Activated naive CD8-positive, alpha-beta T cell treated with anti-CD3 and anti-CD28 coated beads, Interleukin-2, amount 10 ng/mL, durations not matched to agents 7 days and 5 days (primary cell): ENCODE data around the gene TBC1D5. TPM values are rescaled to one million over a fixed set of nuclear protein-coding genes. Genes with fewer than 3 reads are reported as not detected.
"Not testable (repeated sequence)": the region's sequence is repeated elsewhere in the genome, so short reads cannot be mapped to it uniquely, and the experiment has no call there.

Experiments
- ATAC-seq: fragments of 150-1000 bp; cut with Tn5 transposase; one replicate; pipeline ENCODE4 v1.10.0; 2021; ENCODE audit warnings: low read depth, moderate library complexity
- POLR2A ChIA-PET: fragments of 350-600 bp; sonication (Branson Sonifier 250); formaldehyde crosslinking; loops from one replicate; lab custom pipeline; 2021; ENCODE audit warnings: antibody characterized with exemption; lab: Charles Lee
- DNase-seq: peaks from one replicate; pipeline ENCODE4 v3.0.0; 2021
- H3K27ac Mint-ChIP-seq: one replicate; pipeline ENCODE4 v1.8.0; 2022; ENCODE audit warnings: mild to moderate bottlenecking, mixed read lengths
- H3K27me3 Mint-ChIP-seq: one replicate; pipeline ENCODE4 v1.8.0; 2022; ENCODE audit warnings: mild to moderate bottlenecking, moderate library complexity, mixed read lengths
- H3K36me3 Mint-ChIP-seq: one replicate; pipeline ENCODE4 v1.8.0; 2021; ENCODE audit warnings: mild to moderate bottlenecking, mixed read lengths
- H3K4me1 Mint-ChIP-seq: one replicate; pipeline ENCODE4 v1.8.0; 2021; ENCODE audit warnings: mixed read lengths
- H3K4me3 Mint-ChIP-seq: one replicate; pipeline ENCODE4 v1.8.0; 2022; ENCODE audit warnings: mild to moderate bottlenecking, moderate library complexity, mixed read lengths
- H3K9me3 Mint-ChIP-seq: one replicate; pipeline ENCODE4 v1.8.0; 2021; ENCODE audit warnings: mixed read lengths
- total RNA-seq, 2 experiments: library from RNA; stranded (reverse); gene quantifications; one replicate each; pipeline ENCODE4 v1.2.3, GENCODE V29; 2021

Gene TBC1D5
- total RNA-seq, 2 experiments from 2014 or later, result 57.3 to 60.9 TPM

DNA sequence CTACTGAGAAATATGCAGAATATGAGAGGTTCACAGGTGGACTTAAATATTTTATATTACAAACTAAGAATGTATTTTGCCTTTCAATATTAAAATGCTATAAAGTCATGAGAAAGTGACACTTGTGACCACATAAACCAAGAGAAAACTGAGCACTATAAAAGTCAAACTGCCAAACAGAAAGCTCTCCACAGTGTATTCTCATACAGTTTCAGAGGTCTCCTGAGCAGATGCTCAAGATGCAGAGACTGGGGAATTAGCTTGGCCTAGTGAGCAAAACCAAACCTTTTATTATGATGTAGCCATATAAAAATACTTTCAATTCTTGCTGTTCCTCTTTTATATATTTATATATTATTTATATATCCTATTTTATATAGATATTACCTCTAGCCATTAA lies 227.8 kb downstream of the TBC1D5 start:
- Mint-ChIP-seq H3K27me3 (no peaks in the 10 kb centered on the region), H3K4me3 (no peak overlapping the region), H3K9me3 (no peaks in the 10 kb centered on the region), H3K27ac (no peak overlapping the region), H3K4me1 (peaks cover 3% of the 10 kb centered on the region), H3K36me3 (no peaks in the 10 kb centered on the region)
- no peak for ATAC-seq
- no peak for DNase-seq
- POLR2A ChIA-PET, result no interaction called here

DNA sequence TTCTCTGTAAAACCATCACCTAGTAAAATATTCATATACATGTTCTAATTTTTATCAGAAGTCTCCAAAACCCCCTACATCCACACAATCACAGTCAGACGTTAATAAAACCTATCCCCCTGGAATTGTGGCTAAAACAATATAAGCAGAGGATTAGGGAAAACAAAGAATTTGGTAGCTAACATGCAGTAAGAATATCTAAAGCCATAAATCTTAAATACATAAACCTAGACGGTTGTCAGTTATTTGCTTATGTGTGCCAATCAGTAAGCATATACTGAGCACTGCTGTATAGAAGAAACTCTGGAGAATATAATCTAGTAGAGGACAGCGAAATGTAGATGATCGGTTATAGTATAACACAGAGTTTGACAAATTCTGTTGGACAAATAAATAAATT lies 232.2 kb downstream of the TBC1D5 start:
- POLR2A ChIA-PET, result no interaction called here
- Mint-ChIP-seq H3K9me3 (no peaks in the 10 kb centered on the region), H3K27me3 (no peaks in the 10 kb centered on the region), H3K4me1 (peaks cover 3% of the 10 kb centered on the region), H3K36me3 (no peaks in the 10 kb centered on the region), H3K27ac (no peak overlapping the region), H3K4me3 (no peak overlapping the region)
- no peak for ATAC-seq
- no peak for DNase-seq

DNA sequence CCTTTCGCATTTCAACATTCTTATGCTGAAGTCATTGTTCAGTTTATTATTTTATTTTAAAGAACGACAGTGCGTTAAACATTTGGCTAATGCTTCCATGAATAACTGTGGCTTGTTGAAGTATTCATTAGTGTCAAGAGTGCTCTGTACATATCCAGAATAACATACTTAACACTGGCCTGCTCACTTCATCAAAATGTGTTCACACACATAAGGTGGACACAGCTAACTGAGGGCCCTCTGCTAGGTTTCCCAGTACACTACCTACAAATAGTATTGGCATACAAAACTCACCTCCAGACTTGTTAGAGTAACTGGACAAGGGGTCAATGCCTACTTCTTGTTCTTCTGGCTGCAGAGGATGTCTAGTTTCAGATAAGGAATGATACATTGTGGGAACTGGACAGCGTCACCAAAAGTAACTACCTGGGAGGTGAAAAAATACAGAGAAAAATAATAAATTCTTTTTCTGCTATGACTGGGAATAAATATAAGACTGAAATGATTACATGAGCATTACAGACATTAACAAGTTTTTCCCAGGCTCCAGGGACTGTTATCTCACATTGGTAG lies 234.2 kb downstream of the TBC1D5 start:
- Mint-ChIP-seq H3K36me3 (peaks cover 2% of the 10 kb centered on the region), H3K9me3 (no peaks in the 10 kb centered on the region), H3K4me1 (no peaks in the 10 kb centered on the region), H3K4me3 (no peak overlapping the region), H3K27ac (no peak overlapping the region), H3K27me3 (no peaks in the 10 kb centered on the region)
- POLR2A ChIA-PET, result no interaction called here
- no peak for DNase-seq
- ATAC-seq, result no peak

DNA sequence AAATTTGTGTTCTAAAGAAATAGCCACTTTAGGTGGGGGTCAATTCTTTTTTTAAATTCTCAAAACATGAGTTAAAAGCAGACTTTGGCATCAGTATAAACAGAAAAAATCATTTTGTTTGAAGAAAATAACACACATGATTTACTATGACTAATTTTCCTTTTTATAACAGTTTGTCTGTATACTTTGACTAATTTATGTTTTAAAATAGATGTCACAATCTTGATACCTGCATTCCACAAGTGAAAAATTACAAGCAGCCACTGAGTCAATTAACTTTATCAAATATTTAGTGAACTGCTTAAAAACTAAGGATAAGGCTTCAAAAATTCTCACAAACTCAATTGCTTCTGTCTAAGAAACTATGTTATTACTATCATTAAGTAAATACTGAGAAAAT lies 235.0 kb downstream of the TBC1D5 start:
- Mint-ChIP-seq H3K27me3 (no peaks in the 10 kb centered on the region), H3K36me3 (peaks cover 2% of the 10 kb centered on the region), H3K27ac (no peak overlapping the region), H3K9me3 (no peaks in the 10 kb centered on the region), H3K4me1 (no peaks in the 10 kb centered on the region), H3K4me3 (no peak overlapping the region)
- ATAC-seq (no peak), DNase-seq (no peak)
- POLR2A ChIA-PET, result no interaction called here

DNA sequence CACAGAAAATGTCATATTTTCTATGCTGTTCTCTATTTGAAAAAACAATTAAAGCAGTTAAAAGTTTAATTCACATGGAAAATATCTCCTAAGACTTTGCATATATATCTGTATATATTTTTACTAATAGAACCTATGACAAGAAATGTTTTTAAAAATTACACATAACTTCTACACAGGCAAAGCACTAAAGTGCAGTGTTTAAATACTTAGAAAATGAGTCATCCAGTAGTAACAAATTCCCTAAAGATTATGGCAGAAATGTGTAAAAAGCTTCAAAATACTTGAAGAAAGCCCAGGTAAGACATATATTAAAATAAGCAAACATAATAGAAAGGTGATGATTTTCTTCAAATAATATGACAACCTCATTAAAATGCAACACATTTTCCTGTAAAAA lies 236.6 kb downstream of the TBC1D5 start:
- ATAC-seq (no peak), DNase-seq (no peak)
- no peaks in the 10 kb centered on the region for H3K9me3 Mint-ChIP-seq
- no peaks in the 10 kb centered on the region for H3K4me1 Mint-ChIP-seq
- H3K27me3 Mint-ChIP-seq, result no peaks in the 10 kb centered on the region
- H3K36me3 Mint-ChIP-seq, result peaks cover 2% of the 10 kb centered on the region
- POLR2A ChIA-PET, result no interaction called here
- no peak overlapping the region for H3K27ac Mint-ChIP-seq
- no peak overlapping the region for H3K4me3 Mint-ChIP-seq

DNA sequence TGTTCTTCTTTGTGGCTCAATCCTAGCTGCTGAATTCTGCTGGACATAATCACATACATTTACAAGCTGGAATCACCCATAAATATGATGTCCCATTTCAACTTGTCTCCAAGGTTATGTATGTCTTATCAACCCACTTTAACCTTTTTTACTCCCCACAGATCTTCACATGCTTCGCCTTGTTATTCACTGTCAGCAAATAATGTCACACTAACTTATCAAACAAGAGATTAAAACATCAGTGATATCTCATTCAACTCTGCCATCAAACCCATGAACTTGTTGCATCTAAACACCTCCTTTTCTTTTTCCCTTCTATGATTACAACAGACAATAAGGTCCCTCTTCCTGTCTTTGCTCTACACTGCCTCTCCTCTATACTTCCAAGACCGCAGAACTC lies 240.7 kb downstream of the TBC1D5 start:
- no peak overlapping the region for H3K27ac Mint-ChIP-seq
- H3K4me1 Mint-ChIP-seq, result no peaks in the 10 kb centered on the region
- H3K27me3 Mint-ChIP-seq, result no peaks in the 10 kb centered on the region
- no peak overlapping the region for H3K4me3 Mint-ChIP-seq
- DNase-seq (no peak), ATAC-seq (no peak)
- no peaks in the 10 kb centered on the region for H3K9me3 Mint-ChIP-seq
- POLR2A ChIA-PET, result no interaction called here
- peaks cover 7% of the 10 kb centered on the region for H3K36me3 Mint-ChIP-seq

DNA sequence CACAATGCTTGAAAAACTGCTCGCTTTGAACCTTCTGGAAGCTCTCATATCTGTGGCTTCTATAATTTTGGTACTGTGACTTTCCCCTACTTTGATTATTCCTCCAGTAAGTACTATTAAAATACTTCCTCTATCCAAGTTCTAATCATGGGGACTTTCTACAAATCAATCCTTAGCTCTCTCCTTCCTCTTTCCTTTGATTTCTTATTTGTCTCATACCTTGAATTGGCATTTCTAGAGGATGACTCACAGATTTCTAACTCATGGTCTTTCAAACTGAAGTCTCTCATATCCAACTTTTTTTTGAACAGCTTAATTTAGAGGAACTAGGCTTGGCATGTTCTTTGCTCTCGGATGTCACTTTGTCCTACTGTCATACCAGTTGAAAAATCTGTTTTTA lies 241.8 kb downstream of the TBC1D5 start:
- Mint-ChIP-seq H3K27ac (no peak overlapping the region), H3K9me3 (no peaks in the 10 kb centered on the region), H3K4me3 (no peak overlapping the region), H3K36me3 (peaks cover 8% of the 10 kb centered on the region), H3K4me1 (no peaks in the 10 kb centered on the region), H3K27me3 (no peaks in the 10 kb centered on the region)
- POLR2A ChIA-PET, result no interaction called here
- ATAC-seq (no peak), DNase-seq (no peak)

DNA sequence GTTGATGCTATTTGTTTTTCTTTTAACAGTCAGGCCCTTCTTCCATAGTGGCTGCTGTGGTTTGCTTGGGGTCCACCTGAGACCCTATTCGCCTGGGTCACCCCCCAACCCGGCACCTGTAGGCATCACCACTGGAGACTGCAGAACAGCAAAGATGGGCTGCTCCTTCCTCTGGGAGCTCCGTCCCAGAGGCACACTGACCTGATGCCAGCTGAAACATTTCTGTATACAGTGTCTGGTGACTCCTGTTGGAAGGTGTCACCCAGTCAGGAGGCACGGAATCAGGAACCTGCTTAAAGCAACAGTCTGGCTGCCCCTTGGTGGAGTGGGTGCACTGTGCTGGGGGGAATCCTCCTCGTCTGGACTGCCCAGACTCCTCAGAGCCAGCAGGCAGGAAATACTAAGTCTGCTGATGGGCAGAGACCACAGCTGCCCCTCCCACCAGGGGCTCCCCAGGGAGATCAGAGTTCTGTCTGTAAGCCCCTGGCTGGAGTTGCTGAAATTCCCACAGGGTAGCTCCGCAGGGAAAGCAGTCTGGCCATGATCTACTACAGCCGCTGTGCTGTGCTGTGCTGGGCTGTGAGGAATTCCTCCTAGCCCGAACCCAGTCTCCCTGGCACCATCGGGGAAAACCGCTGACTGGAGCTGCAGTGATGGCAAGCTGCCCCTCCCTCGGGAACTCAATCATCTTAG lies 248.2 kb downstream of the TBC1D5 start:
- no peak for ATAC-seq
- POLR2A ChIA-PET, result no interaction called here

DNA sequence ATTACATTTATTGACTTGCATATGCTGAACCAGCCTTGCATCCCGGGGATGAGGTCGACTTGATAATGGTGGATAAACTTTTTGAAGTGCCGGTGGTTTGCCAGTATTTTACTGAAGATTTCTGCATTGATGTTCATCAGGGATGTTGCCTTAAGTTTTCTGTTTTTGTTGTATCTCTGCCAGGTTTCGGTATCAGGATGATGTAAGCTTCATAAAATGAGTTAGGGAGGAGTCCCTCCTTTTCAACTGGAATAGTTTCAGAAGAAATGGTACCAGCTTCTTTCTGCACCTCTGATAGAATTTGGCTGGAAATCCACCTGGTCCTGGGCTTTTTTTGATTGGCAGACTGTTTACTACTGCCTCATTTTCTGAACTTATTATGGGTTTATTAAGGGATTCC lies 250.8 kb downstream of the TBC1D5 start:
- POLR2A ChIA-PET, result no interaction called here
- peaks cover 22% of the 10 kb centered on the region for H3K9me3 Mint-ChIP-seq
- H3K4me1 Mint-ChIP-seq, result no peaks in the 10 kb centered on the region
- ATAC-seq (no peak), DNase-seq (no peak)
- no peak overlapping the region for H3K27ac Mint-ChIP-seq
- no peaks in the 10 kb centered on the region for H3K27me3 Mint-ChIP-seq
- peaks cover 24% of the 10 kb centered on the region for H3K36me3 Mint-ChIP-seq
- H3K4me3 Mint-ChIP-seq, result no peak overlapping the region

More for the DNA sequence above, 248.2 kb downstream of the TBC1D5 start:
- no peak for DNase-seq
- Mint-ChIP-seq H3K9me3 (peaks cover 18% of the 10 kb centered on the region), H3K27ac (no peak overlapping the region), H3K36me3 (peaks cover 23% of the 10 kb centered on the region), H3K27me3 (no peaks in the 10 kb centered on the region), H3K4me3 (no peak overlapping the region), H3K4me1 (no peaks in the 10 kb centered on the region)

DNA sequence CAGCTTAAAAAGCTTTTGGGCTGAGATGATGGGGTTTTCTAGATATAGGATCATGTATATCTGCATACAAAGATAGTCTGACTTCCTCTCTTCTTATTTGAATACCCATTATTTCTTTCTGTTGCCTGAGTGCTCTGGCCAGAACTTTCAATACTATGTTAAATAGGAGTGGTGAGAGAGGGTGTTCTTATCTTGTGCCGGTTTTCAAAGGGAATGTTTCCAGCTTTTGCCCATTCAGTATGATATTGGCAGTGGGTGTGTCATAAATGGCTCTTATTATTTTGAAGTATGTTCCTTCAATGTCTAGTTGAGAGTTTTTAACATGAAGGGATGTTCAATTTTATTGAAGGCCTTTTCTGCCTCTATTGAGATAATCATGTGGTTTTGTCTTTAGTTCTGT lies 251.2 kb downstream of the TBC1D5 start:
- ATAC-seq, POLR2A ChIA-PET, DNase-seq, H3K4me1 Mint-ChIP-seq, H3K4me3 Mint-ChIP-seq, H3K27me3 Mint-ChIP-seq, H3K27ac Mint-ChIP-seq: not testable (repeated sequence)
- H3K9me3 Mint-ChIP-seq, result peaks cover 22% of the 10 kb centered on the region
- H3K36me3 Mint-ChIP-seq, result peaks cover 24% of the 10 kb centered on the region

DNA sequence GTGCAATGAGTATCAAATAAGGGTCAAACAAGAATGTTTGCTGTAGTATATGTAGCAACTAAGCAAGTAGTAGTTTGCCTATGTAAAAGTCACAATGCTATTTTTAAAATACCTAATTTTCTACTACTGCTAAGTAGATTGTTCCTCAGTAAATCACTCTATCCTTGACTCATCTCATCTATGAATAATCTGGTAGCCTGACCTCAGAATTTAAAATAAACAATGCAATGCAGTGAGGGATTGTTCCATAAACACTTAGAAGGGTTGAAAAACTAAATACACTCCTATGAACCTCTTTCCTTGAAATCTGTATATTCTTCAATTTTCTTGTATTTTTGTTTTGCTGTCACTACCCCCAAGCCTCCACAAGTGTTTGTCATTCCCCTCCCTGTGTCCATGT lies 253.3 kb downstream of the TBC1D5 start:
- POLR2A ChIA-PET, result no interaction called here
- H3K36me3 Mint-ChIP-seq, result peaks cover 19% of the 10 kb centered on the region

DNA sequence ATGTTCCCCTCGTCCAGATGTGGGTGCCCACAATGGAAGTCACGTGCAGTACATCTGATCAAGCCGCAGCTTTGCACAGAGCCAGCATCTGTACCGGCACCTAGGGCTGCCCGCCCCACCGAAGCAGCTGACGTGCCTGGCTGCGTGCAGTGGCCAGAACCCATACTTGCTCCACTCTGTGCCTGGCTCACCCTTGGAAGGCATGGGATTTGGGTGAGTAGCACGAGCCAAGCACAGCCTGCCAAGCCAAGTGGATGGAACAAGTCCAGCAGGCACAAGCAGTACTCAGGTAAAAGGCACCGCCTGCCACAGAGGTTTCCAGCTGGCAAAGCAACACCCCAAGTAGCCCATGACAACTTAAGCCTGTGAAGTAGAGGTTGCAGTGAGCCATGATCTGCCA lies 261.3 kb downstream of the TBC1D5 start:
- H3K27me3 Mint-ChIP-seq, result no peaks in the 10 kb centered on the region
- no peak for ATAC-seq
- no peaks in the 10 kb centered on the region for H3K9me3 Mint-ChIP-seq
- POLR2A ChIA-PET, result no interaction called here
- no peaks in the 10 kb centered on the region for H3K4me1 Mint-ChIP-seq
- H3K4me3 Mint-ChIP-seq, result no peak overlapping the region
- DNase-seq, result no peak
- H3K36me3 Mint-ChIP-seq, result peaks cover 3% of the 10 kb centered on the region
- H3K27ac Mint-ChIP-seq, result no peak overlapping the region

More for the DNA sequence above, 253.3 kb downstream of the TBC1D5 start:
- Mint-ChIP-seq H3K9me3 (peaks cover 22% of the 10 kb centered on the region), H3K4me3 (no peak overlapping the region), H3K4me1 (no peaks in the 10 kb centered on the region), H3K27ac (no peak overlapping the region), H3K27me3 (no peaks in the 10 kb centered on the region)
- DNase-seq (no peak), ATAC-seq (no peak)

DNA sequence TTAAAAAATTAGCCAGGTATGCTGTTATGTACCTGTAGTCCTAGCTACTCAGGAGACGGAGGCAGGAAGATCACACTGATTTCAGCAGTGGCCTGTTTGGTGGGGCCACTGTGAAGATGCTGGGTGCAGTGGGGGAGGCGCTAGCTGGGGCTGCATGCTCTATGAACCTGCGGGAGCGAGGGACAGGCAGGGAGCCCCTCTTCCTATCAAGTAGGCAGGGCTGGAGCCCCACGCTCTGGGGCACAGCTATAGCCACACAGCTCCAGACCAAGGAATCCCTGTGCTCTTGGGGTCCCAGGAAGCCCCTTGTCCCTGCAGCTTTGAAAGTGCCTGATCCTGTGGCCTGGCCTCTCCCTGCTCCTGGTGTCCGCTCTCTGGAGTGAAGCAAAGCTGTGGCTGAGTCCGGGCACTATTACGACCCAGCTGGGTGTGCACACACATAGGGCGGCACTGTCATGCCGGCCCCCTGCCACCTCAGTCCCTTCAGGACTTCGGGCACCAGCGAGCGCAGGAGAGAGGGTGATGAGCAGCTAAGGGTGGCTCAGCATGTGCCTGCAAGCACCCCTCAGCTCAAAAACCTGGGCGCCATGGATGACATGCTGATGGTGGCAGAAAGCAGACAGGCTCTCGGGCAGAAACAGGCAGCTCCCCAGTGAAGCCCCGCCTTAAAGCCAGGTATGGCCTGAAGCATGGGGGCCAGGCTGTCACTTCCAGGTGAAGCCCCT lies 262.6 kb downstream of the TBC1D5 start:
- Mint-ChIP-seq H3K9me3 (no peaks in the 10 kb centered on the region), H3K36me3 (peaks cover 3% of the 10 kb centered on the region), H3K27me3 (no peaks in the 10 kb centered on the region), H3K4me1 (no peaks in the 10 kb centered on the region), H3K4me3 (no peak overlapping the region), H3K27ac (no peak overlapping the region)
- no peak for ATAC-seq
- POLR2A ChIA-PET, result no interaction called here
- no peak for DNase-seq

DNA sequence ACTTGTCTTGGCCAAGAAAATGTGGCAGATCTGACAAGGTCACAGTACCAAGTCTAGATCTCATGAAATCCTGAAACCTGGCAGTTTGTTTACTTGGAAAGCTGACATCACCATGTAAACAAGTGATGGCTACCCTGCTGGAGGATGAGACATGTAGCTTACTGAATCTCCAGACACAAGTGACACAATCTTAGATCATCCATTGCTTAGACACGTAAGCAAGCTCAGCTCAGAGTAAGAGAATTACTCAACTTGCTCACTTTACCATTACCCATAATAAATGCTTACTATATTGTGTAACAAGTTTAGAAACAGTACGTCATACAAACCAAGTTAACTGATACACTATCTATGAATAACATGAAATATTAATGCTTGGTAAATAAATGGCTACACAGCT lies 263.8 kb downstream of the TBC1D5 start:
- Mint-ChIP-seq H3K9me3 (no peaks in the 10 kb centered on the region), H3K27ac (no peak overlapping the region), H3K4me1 (no peaks in the 10 kb centered on the region), H3K4me3 (no peak overlapping the region), H3K36me3 (peaks cover 3% of the 10 kb centered on the region), H3K27me3 (no peaks in the 10 kb centered on the region)
- POLR2A ChIA-PET, result no interaction called here
- DNase-seq, result no peak
- no peak for ATAC-seq
